CD4-positive, alpha-beta memory T cell (primary cell): ENCODE results near the gene LBHD2. TPM values are rescaled to one million over a fixed set of nuclear protein-coding genes. Genes with fewer than 3 reads are reported as not detected.
A peak's percentile ranks its signal among the peaks of the same experiment; 100 is the strongest.

ENCODE experiments used
- CTCF ChIA-PET: fragments of 350-600 bp; sonication (Branson Sonifier 250); formaldehyde crosslinking; loops from one replicate; lab custom pipeline; 2021; ENCODE audit warnings: inconsistent platforms; ENCODE audit not compliant: partially characterized antibody; lab: Charles Lee
- POLR2A ChIA-PET: fragments of 350-600 bp; sonication (Branson Sonifier 250); formaldehyde crosslinking; loops from one replicate; lab custom pipeline; 2021; ENCODE audit not compliant: partially characterized antibody; lab: Charles Lee
- DNase-seq, 5 donors: peaks; one replicate each; pipeline versions ENCODE4 v3.0.0 to v3.0.0-alpha.2; 2020 to 2022; ENCODE audit warnings: mixed read lengths in 1 of 5
- H3K27ac ChIP-seq: one replicate; pipeline ENCODE4 v1.7.0; 2013; ENCODE audit warnings: low read depth, low read length
- H3K27me3 ChIP-seq: 2 replicates; pipeline ENCODE4 v1.7.0; 2013; ENCODE audit warnings: mild to moderate bottlenecking, low read length, moderate library complexity; ENCODE audit not compliant: insufficient read depth
- H3K36me3 ChIP-seq: 2 replicates; pipeline ENCODE4 v1.7.0; 2013; ENCODE audit warnings: mild to moderate bottlenecking, low read length, moderate library complexity; ENCODE audit not compliant: insufficient read depth
- H3K4me1 ChIP-seq: 2 replicates; pipeline ENCODE4 v1.7.0; 2013; ENCODE audit warnings: mild to moderate bottlenecking, low read length, moderate library complexity; ENCODE audit not compliant: insufficient read depth
- H3K4me3 ChIP-seq, 2 donors: one replicate each; pipeline ENCODE4 v1.7.0; 2013; ENCODE audit warnings: low read length in 2 of 2, mild to moderate bottlenecking in 1 of 2
- H3K9me3 ChIP-seq, 2 donors: one replicate each; pipeline ENCODE4 v1.7.0; 2013; ENCODE audit warnings: low read length in 2 of 2, control low read depth in 1 of 2; ENCODE audit not compliant: control insufficient read depth in 1 of 2
- H3K27ac Mint-ChIP-seq, 7 donors: one replicate each; pipeline ENCODE4 v1.8.0; 2020 to 2021; ENCODE audit warnings: mixed read lengths in 7 of 7, mild to moderate bottlenecking in 6 of 7, inconsistent platforms in 3 of 7, moderate library complexity in 3 of 7
- H3K27me3 Mint-ChIP-seq, 2 donors: one replicate each; pipeline ENCODE4 v1.8.0; 2020 to 2021; ENCODE audit warnings: mixed read lengths in 2 of 2
- H3K36me3 Mint-ChIP-seq, 2 donors: one replicate each; pipeline ENCODE4 v1.8.0; 2020 to 2021; ENCODE audit warnings: mixed read lengths in 2 of 2, inconsistent platforms in 1 of 2, mild to moderate bottlenecking in 1 of 2
- H3K4me1 Mint-ChIP-seq, 4 donors: one replicate each; pipeline ENCODE4 v1.8.0; 2020 to 2021; ENCODE audit warnings: mixed read lengths in 4 of 4, mild to moderate bottlenecking in 1 of 4
- H3K4me3 Mint-ChIP-seq, 8 donors: one replicate each; pipeline ENCODE4 v1.8.0; 2020 to 2021; ENCODE audit warnings: mixed read lengths in 8 of 8, mild to moderate bottlenecking in 7 of 8, moderate library complexity in 6 of 8, inconsistent platforms in 3 of 8
- H3K9me3 Mint-ChIP-seq, 8 donors: one replicate each; pipeline ENCODE4 v1.8.0; 2020 to 2021; ENCODE audit warnings: mixed read lengths in 8 of 8, mild to moderate bottlenecking in 5 of 8, inconsistent platforms in 3 of 8, moderate library complexity in 1 of 8
- intact Hi-C: fragments of 100-400 bp; cut with micrococcal nuclease; formaldehyde crosslinking; loops from one replicate; pipeline ENCODE4 v1.15.1; 2023
- polyA plus RNA-seq, 2 donors: library from polyadenylated mRNA; unstranded; fragments of 300-500 nt; fragmentation: Illumina TruSeq; gene quantifications; one replicate each; pipeline ENCODE4 v1.2.3, GENCODE V29; 2021
- total RNA-seq, 2 experiments: library from RNA; stranded (reverse); gene quantifications; one replicate each; pipeline ENCODE4 v1.2.3, GENCODE V29; 2021

LBHD2 gene
- total and polyA plus RNA-seq, 4 experiments from 2014 or later = not detected

DNA sequence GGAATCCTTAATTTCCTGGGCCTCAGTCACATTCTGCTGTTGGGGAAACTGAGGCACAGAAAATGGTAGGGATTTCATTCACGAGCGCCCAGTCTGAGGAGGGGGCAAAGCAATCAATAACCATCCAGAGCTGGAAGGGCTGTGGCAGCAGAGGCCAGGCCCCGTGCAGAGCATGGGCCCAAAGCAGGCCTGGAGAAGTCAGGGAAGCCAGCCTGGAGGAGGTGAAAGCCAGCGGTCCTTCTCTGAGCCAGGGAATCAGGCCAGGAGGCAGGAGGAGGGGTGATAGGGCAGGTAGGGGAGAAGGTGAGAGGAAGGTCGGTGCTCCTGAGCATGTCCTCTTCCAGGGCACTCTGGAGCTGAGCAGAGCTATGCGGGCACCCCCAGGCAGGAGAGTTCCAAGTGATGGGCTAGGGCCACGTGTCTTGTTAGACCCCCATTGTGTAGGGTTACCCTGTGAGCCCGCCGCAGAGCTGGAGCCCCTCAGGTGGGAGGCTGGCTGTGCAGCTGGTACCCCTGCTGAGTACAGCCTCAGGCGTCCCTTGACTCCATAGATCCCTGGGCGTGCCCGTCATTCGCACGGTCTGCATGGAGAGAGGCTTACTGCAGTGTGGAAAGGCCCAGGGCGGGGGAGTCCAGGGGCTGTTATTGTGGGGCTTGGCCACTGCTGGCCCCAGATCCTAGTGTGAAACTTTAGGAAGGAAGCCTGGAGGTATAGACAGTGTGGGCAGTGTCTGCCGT is 44.0 kb downstream of the LBHD2 start:
- Mint-ChIP-seq H3K27ac (no peak overlapping the region), H3K27me3 (peaks cover 7 to 8% of the 10 kb centered on the region in 2 donors), H3K4me3 (no peak overlapping the region), H3K4me1 (peaks cover 0 to 1% (median 0%) of the 10 kb centered on the region in 4 donors), H3K9me3 (no peaks in the 10 kb centered on the region), H3K36me3 (no peaks in the 10 kb centered on the region)
- H3K27me3 ChIP-seq = peaks cover 6% of the 10 kb centered on the region
- no peak for DNase-seq
- H3K27ac ChIP-seq = no peak overlapping the region
- intact Hi-C loops = no loop called here
- H3K4me1 ChIP-seq = peaks cover 9% of the 10 kb centered on the region
- CTCF ChIA-PET = no interaction called here
- no peaks in the 10 kb centered on the region for H3K9me3 ChIP-seq
- H3K4me3 ChIP-seq = no peak overlapping the region
- no peaks in the 10 kb centered on the region for H3K36me3 ChIP-seq
- POLR2A ChIA-PET = no interaction called here

DNA sequence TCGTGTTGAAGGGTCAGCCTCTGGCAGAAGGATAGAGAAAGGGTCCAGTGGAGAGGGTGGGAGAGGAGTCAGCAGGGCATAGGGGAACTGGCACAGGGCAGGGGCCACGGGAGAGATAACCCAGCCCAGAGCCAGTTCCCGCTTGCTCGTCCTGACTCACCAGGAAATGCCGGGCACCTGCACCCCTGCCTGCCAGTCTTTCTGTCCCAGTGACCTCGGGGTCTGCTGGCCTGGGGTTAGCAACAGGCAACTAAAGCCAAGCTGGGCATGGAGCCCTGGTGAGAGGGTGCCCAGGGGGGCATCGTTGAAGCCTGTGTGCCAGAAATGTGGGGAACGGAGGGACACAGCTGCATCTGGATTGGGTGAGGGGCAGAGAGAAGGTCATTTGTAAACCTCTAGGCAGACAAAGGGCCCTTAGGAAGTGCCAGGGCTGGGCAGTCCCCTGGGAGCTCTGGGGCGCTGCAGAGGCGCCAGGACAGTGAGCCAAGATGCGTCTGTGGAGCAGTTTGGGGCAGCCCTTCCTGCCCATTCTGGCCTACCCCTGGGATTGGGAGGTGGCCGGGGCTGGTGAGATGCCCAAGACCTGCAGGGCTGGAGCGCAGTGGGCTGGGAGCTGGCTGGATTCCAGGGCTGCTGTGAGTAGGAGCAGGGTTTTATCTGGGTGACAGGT is 44.8 kb downstream of the LBHD2 start:
- DNase-seq = no peak
- CTCF ChIA-PET = no interaction called here

DNA sequence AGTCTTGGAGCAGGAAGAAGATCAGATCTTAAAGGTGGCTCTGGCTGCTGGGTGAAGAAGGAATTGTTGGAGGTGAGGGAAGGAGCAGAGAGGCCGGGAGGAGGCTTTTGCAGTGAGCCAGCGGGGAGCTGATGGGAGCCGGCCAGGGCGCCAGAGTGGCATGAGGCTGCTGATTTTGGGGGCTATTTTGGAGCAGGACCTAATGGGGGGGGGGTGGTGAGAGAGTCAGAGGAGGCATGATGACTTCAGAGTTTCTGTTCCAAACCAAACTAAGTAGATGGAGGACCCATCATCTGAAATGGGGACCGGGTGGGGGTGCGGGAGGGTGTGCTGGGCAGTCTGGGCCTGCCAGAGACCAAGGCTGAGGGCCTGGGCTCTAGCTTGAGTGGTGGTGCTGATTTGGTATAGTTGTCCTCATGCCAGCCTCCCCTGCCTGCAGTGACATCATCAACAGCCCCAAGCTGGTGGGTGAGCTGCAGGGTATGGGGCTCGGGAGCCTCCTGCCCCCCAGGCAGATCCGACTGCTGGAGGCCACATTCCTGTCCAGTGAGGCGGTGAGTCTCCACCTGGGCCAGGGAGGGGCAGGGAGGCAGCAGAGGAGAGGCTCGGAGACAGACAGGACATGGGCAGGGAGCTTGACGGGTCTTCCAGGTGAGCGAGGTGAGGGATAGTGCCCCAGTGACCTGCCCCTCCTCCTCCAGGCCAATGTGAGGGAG is 45.4 kb downstream of the LBHD2 start:
- no peaks in the 10 kb centered on the region for H3K36me3 Mint-ChIP-seq
- CTCF ChIA-PET = no interaction called here
- H3K4me1 Mint-ChIP-seq = no peaks in the 10 kb centered on the region
- Histone ChIP-seq H3K27ac (no peak overlapping the region), H3K4me1 (no peaks in the 10 kb centered on the region), H3K4me3 (no peak overlapping the region), H3K9me3 (no peaks in the 10 kb centered on the region), H3K27me3 (no peaks in the 10 kb centered on the region), H3K36me3 (no peaks in the 10 kb centered on the region)
- no peaks in the 10 kb centered on the region for H3K9me3 Mint-ChIP-seq
- H3K27me3 Mint-ChIP-seq = peaks cover 3 to 4% of the 10 kb centered on the region in 2 donors
- no peak overlapping the region for H3K4me3 Mint-ChIP-seq
- no peak overlapping the region for H3K27ac Mint-ChIP-seq
- DNase-seq = no peak
- POLR2A ChIA-PET = no interaction called here
- intact Hi-C loops = no loop called here

More for the DNA sequence above, 44.8 kb downstream of the LBHD2 start:
- Mint-ChIP-seq H3K4me3 (no peak overlapping the region), H3K27me3 (peaks cover 7 to 8% of the 10 kb centered on the region in 2 donors), H3K27ac (no peak overlapping the region), H3K4me1 (peaks cover 0 to 1% (median 0%) of the 10 kb centered on the region in 4 donors), H3K36me3 (no peaks in the 10 kb centered on the region), H3K9me3 (no peaks in the 10 kb centered on the region)
- POLR2A ChIA-PET = no interaction called here
- no peaks in the 10 kb centered on the region for H3K36me3 ChIP-seq
- H3K4me1 ChIP-seq = peaks cover 5% of the 10 kb centered on the region
- peaks cover 6% of the 10 kb centered on the region for H3K27me3 ChIP-seq
- H3K27ac ChIP-seq = no peak overlapping the region
- intact Hi-C loops = no loop called here
- H3K9me3 ChIP-seq = no peaks in the 10 kb centered on the region
- H3K4me3 ChIP-seq = no peak overlapping the region

DNA sequence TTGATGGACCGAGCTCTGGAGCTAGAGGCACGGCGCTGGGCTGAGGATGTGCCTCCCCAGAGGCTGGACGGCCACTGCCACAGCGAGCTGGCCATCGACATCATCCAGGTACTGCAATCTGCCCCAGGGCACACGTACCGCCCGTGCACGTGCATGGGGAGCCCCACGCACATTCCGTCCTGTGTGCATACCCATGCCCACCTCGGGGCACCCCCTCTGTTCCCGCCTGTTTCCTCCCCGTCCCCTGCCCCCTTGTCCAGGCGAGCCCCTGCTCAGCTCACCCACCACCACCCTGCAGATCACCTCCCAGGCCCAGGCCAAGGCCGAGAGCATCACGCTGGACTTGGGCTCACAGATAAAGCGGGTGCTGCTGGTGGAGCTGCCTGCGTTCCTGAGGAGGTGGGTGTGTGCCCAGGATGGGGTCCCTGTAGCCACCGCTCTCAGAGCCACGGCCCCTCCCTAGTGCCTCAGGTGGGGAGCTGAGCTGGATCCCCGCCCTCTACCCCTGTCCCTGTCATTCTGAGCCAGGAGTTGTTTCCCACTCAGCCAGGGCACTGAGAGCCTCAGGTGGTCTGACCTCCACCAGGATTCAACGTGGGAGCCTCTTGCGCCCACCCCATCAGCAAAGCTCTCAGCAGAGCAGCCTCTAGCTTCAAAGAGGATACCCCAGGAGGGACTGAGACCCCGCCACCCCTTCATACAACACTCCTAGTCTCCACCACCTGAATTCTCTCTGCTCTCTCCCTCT is 46.2 kb downstream of the LBHD2 start:
- no peak overlapping the region for H3K27ac Mint-ChIP-seq
- no peak for DNase-seq
- ChIA-PET CTCF (no interaction called here), POLR2A (no interaction called here)
- intact Hi-C loops = no loop called here
- Histone ChIP-seq H3K36me3 (no peaks in the 10 kb centered on the region), H3K9me3 (no peaks in the 10 kb centered on the region), H3K4me1 (no peaks in the 10 kb centered on the region), H3K4me3 (no peak overlapping the region), H3K27ac (no peak overlapping the region), H3K27me3 (no peaks in the 10 kb centered on the region)
- H3K4me3 Mint-ChIP-seq = no peak overlapping the region
- peaks cover 3 to 4% of the 10 kb centered on the region in 2 donors for H3K27me3 Mint-ChIP-seq
- no peaks in the 10 kb centered on the region for H3K36me3 Mint-ChIP-seq
- H3K9me3 Mint-ChIP-seq = no peaks in the 10 kb centered on the region
- H3K4me1 Mint-ChIP-seq = no peaks in the 10 kb centered on the region

DNA sequence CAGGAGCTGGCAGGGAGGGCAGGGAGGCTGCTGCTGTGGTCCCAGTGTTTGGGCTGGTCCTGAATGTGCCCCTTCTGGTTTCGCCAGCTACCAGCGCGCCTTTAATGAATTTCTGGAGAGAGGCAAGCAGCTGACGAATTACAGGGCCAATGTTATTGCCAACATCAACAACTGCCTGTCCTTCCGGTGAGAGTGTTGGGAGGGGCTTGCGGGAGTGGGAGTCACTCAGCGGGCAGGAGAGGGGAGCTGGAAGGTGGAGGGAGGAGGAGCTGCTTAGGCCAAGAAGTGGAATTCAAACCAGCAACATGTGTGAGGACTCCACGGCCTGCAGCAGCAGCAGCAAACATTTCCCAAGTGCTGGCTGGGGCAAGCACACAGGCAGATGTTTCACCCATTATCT is 47.0 kb downstream of the LBHD2 start:
- Mint-ChIP-seq H3K36me3 (no peaks in the 10 kb centered on the region), H3K9me3 (no peaks in the 10 kb centered on the region), H3K4me1 (no peaks in the 10 kb centered on the region), H3K27me3 (peaks cover 3 to 4% of the 10 kb centered on the region in 2 donors), H3K27ac (peak overlapping the region in 1 of 7 donors; percentile 57), H3K4me3 (no peak overlapping the region)
- POLR2A ChIA-PET = no interaction called here
- intact Hi-C loops = no loop called here
- H3K9me3 ChIP-seq = no peaks in the 10 kb centered on the region
- no peaks in the 10 kb centered on the region for H3K4me1 ChIP-seq
- CTCF ChIA-PET = no interaction called here
- no peaks in the 10 kb centered on the region for H3K36me3 ChIP-seq
- H3K27me3 ChIP-seq = no peaks in the 10 kb centered on the region
- no peak overlapping the region for H3K27ac ChIP-seq
- no peak for DNase-seq
- H3K4me3 ChIP-seq = no peak overlapping the region

DNA sequence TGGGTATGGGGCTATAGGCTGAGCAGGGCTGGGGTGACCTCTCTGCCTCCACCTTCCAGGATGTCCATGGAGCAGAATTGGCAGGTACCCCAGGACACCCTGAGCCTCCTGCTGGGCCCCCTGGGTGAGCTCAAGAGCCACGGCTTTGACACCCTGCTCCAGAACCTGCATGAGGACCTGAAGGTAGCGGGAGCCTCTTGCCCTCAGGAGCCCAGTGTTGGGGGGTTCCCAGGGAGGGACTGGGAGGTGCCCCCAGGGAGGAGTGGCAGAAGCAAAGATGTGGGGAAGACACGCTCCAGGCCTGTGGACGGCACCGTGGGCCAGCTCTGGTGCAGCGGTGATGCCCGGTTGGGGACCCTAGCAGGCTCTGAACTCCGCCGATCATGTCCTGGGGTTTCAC is 47.6 kb downstream of the LBHD2 start:
- H3K4me3 Mint-ChIP-seq = no peak overlapping the region
- H3K27me3 Mint-ChIP-seq = peaks cover 3 to 4% of the 10 kb centered on the region in 2 donors
- ChIA-PET CTCF (no interaction called here), POLR2A (no interaction called here)
- no peaks in the 10 kb centered on the region for H3K4me1 ChIP-seq
- H3K27ac Mint-ChIP-seq = no peak overlapping the region
- no peaks in the 10 kb centered on the region for H3K36me3 ChIP-seq
- intact Hi-C loops = no loop called here
- H3K27ac ChIP-seq = no peak overlapping the region
- no peaks in the 10 kb centered on the region for H3K9me3 ChIP-seq
- no peak for DNase-seq
- H3K4me3 ChIP-seq = no peak overlapping the region
- H3K9me3 Mint-ChIP-seq = no peaks in the 10 kb centered on the region
- H3K36me3 Mint-ChIP-seq = no peaks in the 10 kb centered on the region
- no peaks in the 10 kb centered on the region for H3K27me3 ChIP-seq
- no peaks in the 10 kb centered on the region for H3K4me1 Mint-ChIP-seq
